Measurements from ENCODE around the gene CLDN16. TPM values are rescaled to one million over a fixed set of nuclear protein-coding genes. Genes with fewer than 3 reads are reported as not detected.

CLDN16 gene
- total RNA-seq, 1 donor from 2014 or later, result 0.20 TPM

DNA sequence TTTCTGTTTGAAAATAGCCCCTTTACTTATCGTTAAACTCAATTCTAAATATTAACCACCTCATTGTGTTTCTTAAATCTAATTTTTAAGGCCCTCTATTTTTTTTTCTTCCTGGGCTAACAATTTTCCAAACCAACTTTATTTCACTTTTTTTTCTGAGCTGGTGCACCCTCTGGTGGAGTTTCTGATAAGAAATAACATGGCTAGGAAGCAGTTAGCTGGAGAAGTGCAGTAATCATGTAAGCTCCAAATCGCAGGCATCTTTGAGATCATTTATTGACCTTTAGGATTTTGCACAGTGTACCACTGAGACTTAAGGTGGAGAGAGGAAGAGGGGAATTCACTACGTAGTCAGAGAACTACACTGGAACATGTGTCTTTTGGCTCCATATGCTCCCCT is 55.3 kb downstream of the CLDN16 start:
- TF ChIP-seq, protein P1, sequence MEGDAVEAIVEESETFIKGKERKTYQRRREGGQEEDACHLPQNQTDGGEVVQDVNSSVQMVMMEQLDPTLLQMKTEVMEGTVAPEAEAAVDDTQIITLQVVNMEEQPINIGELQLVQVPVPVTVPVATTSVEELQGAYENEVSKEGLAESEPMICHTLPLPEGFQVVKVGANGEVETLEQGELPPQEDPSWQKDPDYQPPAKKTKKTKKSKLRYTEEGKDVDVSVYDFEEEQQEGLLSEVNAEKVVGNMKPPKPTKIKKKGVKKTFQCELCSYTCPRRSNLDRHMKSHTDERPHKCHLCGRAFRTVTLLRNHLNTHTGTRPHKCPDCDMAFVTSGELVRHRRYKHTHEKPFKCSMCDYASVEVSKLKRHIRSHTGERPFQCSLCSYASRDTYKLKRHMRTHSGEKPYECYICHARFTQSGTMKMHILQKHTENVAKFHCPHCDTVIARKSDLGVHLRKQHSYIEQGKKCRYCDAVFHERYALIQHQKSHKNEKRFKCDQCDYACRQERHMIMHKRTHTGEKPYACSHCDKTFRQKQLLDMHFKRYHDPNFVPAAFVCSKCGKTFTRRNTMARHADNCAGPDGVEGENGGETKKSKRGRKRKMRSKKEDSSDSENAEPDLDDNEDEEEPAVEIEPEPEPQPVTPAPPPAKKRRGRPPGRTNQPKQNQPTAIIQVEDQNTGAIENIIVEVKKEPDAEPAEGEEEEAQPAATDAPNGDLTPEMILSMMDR (IDR thresholded peaks at IDR 0.05), result peak; percentile 80
- Mint-ChIP-seq H3K4me3 (ENCODE audit: unreplicated experiment) (no peak overlapping the region), H3K4me1 (ENCODE audit: low read depth) (peaks cover 20% of the 10 kb centered on the region), H3K27me3 (ENCODE audit: low read depth) (no peaks in the 10 kb centered on the region), H3K36me3 (ENCODE audit: low read depth) (no peaks in the 10 kb centered on the region), H3K9me3 (ENCODE audit: low read depth) (no peaks in the 10 kb centered on the region), H3K27ac (ENCODE audit: unreplicated experiment) (no peak overlapping the region)
- DNase-seq (ENCODE audit: low spot score), result no peak

DNA sequence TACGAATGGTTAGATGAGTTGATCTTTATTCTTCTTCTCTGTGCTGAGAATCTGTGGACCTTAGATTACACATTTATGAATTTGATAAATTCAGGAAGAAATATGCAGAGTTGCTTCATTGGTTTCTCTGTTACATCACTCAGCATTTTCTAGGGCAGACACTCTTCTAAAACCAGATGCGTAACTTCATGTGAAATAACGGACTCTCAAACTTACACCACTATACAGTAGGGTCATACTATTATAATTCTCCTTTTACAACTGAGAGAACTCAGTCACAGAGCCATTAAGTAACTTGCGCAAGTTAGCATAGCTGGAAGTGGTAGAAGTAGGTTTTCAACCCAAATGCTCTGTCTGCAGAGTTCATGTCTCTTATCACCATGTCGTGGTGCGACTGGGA is 56.0 kb downstream of the CLDN16 start:
- Mint-ChIP-seq H3K36me3 (ENCODE audit: low read depth) (no peaks in the 10 kb centered on the region), H3K27me3 (ENCODE audit: low read depth) (no peaks in the 10 kb centered on the region), H3K4me3 (ENCODE audit: unreplicated experiment) (no peak overlapping the region), H3K27ac (ENCODE audit: unreplicated experiment) (peak overlapping the region; percentile 84), H3K4me1 (ENCODE audit: low read depth) (peaks cover 20% of the 10 kb centered on the region), H3K9me3 (ENCODE audit: low read depth) (no peaks in the 10 kb centered on the region)
- no peak for DNase-seq (ENCODE audit: low spot score)
- TF ChIP-seq, protein P1 (IDR thresholded peaks at IDR 0.05), result no peak

DNA sequence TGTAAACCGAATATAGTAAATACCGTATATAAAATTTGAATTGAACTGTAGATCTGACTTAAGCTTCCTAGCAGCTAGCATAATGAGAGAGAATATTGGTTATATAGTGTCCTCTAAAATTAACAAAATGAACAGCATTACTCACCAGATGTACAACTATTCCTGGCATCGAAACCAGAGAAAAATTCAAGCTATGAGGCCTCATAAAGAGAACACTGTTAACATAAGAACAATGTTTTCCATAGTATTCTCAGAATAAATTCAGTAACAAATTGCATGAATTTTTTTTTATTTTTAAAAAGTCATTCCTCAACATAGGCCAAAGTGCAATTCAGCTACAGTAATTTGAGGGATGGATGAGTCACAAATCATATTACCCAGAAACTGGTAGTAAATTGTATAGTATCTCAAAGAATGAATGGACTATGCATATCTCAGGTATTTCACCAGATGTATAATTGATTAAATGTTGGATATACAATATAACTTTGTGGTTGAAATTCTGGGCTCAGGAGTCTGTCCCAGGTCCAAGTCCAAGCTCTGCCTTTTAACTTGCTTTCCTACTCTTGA is 56.7 kb downstream of the CLDN16 start:
- TF ChIP-seq, protein P1 (IDR thresholded peaks at IDR 0.05), result no peak
- Mint-ChIP-seq H3K4me3 (ENCODE audit: unreplicated experiment) (no peak overlapping the region), H3K4me1 (ENCODE audit: low read depth) (peaks cover 20% of the 10 kb centered on the region), H3K36me3 (ENCODE audit: low read depth) (no peaks in the 10 kb centered on the region), H3K27ac (ENCODE audit: unreplicated experiment) (peak overlapping the region; percentile 84), H3K9me3 (ENCODE audit: low read depth) (no peaks in the 10 kb centered on the region), H3K27me3 (ENCODE audit: low read depth) (no peaks in the 10 kb centered on the region)
- no peak for DNase-seq (ENCODE audit: low spot score)

DNA sequence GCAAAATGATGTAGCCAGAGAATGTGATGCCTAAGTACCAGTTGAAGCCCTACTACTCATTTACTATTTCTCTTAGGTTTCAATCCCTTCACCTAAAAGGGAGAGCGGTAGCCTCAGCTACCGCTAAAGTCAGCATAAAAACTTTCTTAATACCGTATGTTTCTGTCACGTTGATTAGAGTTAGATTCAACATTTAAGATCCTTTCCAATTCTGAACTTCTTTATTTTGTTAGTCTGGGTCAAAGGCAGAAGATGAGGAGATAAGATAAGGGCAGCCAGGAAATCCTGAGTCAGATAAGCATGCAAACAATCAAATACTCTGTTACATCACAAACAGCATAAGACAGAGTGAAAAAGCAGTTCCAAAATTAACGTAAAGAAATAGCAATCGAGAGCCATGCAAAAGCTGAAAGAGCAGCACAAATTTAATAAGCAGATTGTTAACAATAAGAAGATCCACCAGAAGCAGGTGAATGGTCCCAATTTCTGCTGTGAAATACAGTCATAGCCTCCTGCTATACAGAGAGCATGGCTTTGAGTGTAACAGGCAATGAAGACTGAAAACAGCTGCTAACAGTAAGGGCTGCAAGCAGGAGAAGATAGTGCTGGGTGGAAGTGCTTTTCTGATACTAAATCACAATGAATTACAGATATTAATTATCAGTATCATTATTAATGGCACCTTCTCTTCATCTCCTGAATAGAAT is 58.8 kb downstream of the CLDN16 start:
- Mint-ChIP-seq H3K36me3 (ENCODE audit: low read depth) (no peaks in the 10 kb centered on the region), H3K27ac (ENCODE audit: unreplicated experiment) (no peak overlapping the region), H3K4me3 (ENCODE audit: unreplicated experiment) (no peak overlapping the region), H3K27me3 (ENCODE audit: low read depth) (no peaks in the 10 kb centered on the region), H3K4me1 (ENCODE audit: low read depth) (peaks cover 20% of the 10 kb centered on the region), H3K9me3 (ENCODE audit: low read depth) (no peaks in the 10 kb centered on the region)
- DNase-seq (ENCODE audit: low spot score), result no peak
- TF ChIP-seq, protein P1 (IDR thresholded peaks at IDR 0.05), result no peak

DNA sequence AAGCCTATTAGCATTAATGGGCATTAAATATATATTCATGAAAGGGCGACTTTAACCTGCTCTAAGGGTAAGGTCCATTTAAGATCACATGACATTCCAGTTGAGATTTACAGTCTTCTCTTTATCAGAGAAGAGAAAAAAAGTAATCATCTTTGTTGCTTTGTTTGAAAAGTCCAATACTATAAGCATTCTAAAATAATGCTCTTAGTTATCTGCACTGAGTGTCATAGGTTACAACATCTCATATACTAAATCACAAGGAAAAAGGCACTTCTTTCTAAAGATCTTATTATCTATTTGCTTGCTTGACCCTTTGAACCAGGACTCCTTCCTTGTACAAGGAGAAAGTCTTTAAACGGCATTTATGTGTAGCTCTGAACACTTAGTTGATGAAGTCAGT is 60.3 kb downstream of the CLDN16 start:
- Mint-ChIP-seq H3K4me3 (ENCODE audit: unreplicated experiment) (no peak overlapping the region), H3K9me3 (ENCODE audit: low read depth) (no peaks in the 10 kb centered on the region), H3K27me3 (ENCODE audit: low read depth) (no peaks in the 10 kb centered on the region), H3K4me1 (ENCODE audit: low read depth) (peaks cover 17% of the 10 kb centered on the region), H3K36me3 (ENCODE audit: low read depth) (no peaks in the 10 kb centered on the region), H3K27ac (ENCODE audit: unreplicated experiment) (no peak overlapping the region)
- DNase-seq (ENCODE audit: low spot score), result no peak
- TF ChIP-seq, protein P1 (IDR thresholded peaks at IDR 0.05), result no peak

Data from chondrocyte (in vitro differentiated cells).